GM19035 (cell line): ENCODE data around the gene RETNLB.

Experiments
- ATAC-seq: cut with Tn5 transposase; IDR thresholded peaks from one replicate; pipeline ENCODE4 v1.9.1; 2021; ENCODE audit not compliant: unreplicated experiment

RETNLB gene, protein sequence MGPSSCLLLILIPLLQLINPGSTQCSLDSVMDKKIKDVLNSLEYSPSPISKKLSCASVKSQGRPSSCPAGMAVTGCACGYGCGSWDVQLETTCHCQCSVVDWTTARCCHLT

GRCh38 chr3:108757404-108757982, at the start of gene RETNLB:
RETNLB (minus strand) TSS chr3:108757410; CDS start chr3:108757185, 225 bp downstream.
- ATAC-seq, result no peak

DNA sequence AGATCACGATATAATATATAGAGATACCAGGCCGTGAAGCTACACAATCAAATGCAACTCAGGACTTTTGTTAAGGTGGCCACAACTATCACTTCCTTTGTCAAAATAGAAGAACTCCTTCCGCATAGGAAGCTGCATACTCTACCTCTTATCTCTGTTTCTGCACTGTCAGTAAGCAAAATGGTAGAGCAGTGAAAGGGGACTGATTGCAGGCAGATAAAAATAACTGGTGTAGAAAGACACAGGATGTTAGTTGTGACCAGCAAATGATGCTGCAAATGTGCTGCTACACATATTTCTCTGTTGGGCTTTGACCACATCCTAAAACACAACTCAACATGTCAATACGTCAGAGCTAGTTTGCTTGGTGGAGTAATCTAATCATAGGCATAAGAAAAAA, 49.1 kb upstream of the RETNLB start:
- ATAC-seq, result no peak

- no peak for ATAC-seq
Observed at GRCh38 chr3:108804966-108805365, 47.8 kb upstream of the RETNLB start.

GRCh38 chr3:108804437-108804836, 47.2 kb upstream of the RETNLB start:
- no peak for ATAC-seq

GRCh38 chr3:108791473-108791872, 34.3 kb upstream of the RETNLB start:
- ATAC-seq, result no peak

DNA sequence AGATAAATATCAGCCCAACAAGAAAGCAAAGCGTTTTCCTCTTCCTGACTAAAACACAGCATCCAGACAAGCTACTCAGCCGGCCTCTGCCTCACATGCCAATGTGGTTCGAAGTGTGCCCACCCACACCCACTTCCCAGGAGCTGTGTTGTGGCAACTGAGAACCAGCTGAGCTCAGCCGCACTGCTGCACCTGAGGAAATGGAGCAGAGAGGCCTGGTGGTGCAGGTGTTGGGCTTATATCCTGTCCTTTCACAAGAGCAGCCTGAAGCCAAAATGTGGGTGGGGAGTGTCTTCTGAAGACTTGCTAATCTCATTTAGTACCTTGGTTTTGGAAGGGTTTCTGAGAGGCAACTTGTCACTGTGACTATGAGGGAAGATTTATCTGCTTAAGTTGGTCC, 23.0 kb upstream of the RETNLB start:
- ATAC-seq, result no peak

GRCh38 chr3:108779496-108779895, 22.3 kb upstream of the RETNLB start:
- no peak for ATAC-seq

DNA sequence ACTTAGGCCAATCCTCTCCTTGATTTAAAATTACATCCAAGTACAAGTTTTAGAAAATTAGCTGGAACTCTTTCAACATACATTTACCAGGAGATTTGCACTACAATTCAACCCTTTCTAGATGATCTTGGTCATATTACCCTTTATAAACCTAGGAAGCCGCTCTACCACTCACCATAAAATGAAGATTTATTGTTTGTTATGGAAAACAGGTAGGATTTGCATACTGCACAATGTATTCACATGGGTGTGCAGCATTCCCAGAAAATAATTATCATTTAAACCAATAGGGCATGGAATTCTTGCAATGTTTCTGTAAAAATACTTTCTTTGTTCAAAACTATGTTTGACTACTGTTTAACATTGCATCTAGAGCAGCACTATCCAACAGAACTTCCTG, 18.4 kb upstream of the RETNLB start:
- ATAC-seq, result no peak

- no peak for ATAC-seq
Observed at GRCh38 chr3:108767253-108767652, 10.0 kb upstream of the RETNLB start.

DNA sequence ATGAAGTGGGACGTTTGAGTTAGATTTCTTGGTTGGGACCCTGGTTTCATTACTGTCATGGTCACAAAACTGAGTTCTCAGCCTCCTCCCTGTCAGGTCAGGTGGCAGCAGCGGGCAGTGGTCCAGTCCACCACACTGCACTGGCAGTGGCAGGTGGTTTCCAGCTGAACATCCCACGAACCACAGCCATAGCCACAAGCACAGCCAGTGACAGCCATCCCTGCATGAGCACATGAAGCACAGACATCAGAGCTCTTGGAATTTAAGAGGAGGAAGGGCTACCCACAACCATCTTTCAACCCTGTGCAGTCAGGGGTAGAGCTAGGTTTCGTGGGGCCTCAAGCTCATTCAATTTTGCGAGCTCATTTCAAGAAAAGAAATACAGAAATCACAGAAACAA, 1.5 kb downstream of the RETNLB start:
- no peak for ATAC-seq

DNA sequence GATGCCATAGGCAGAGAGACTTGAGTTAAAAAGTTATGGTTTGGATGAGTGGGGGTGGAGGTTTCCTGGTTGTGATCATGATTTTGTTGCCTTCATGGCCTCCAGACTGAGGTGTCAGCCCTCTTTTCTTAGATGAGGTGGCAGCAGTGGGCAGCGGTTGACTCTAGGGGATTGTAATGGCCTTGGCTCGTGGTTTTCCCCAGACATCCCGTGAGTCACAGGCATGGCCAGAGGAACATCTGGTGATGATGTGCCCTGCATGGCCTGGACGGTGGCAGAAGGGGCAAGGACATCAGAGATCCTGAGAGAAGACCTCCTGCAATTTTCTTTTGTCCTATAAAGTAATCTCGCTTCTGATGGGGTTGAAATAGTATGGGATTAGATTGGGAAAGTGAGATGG, 12.4 kb downstream of the RETNLB start:
- ATAC-seq, result no peak

DNA sequence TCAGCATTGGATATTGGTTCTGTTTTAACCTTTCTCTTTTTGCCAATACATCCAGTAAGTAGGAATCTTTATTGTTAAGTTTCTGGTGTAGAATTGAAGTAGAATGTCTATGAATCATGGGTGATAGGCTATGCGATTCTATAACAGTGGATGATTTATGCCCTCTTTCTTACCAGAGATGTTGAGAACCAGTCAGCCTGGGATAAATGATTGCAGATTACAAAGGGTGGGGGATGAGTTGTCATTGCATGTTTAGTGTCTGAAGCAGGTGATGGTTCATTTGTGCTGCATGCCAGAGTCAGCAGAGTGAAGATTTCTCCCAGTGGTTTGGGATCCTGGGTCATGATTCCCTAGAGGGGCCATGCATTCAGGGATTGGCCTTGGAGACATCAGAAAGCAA, 14.3 kb downstream of the RETNLB start:
- no peak for ATAC-seq

- no peak for ATAC-seq
Observed at GRCh38 chr3:108736821-108737220, 20.4 kb downstream of the RETNLB start.

DNA sequence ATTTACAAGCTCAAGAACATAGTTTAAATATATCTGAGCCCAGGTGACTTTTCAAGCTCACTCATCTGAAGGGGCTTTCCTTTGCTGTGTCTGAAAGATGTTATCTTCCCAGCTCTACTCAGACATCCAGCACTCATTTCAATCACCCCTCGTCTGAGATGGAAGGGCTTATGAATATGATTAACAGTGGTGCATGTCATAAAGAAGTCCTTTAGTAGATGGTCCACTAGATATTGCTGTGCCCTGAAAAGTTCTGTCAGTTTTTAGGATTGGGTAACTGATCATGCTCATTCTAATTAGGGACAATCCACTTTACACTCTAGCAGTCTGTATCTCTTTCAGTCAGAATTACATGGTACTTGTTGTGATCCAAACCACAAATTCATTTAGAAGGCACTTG, 28.3 kb downstream of the RETNLB start:
- ATAC-seq, result no peak

DNA sequence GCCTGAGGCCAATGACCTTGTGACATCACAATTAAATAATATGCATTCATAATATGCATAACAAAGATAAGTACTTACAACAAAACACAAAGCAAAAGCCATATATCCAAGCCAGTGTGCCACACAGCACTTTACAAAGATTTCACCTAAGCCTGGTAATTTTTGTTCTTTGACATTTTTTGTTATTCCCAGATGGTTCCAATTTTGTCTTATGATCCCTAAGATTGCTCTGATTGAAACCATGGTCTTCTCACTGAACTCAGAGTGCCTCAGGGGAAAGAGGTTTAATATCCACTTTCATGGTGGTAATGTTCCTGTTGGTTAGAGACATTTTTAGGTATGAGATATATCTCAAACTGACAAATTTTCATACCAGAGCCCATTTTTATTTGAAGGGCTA, 29.1 kb downstream of the RETNLB start:
- ATAC-seq, result no peak

DNA sequence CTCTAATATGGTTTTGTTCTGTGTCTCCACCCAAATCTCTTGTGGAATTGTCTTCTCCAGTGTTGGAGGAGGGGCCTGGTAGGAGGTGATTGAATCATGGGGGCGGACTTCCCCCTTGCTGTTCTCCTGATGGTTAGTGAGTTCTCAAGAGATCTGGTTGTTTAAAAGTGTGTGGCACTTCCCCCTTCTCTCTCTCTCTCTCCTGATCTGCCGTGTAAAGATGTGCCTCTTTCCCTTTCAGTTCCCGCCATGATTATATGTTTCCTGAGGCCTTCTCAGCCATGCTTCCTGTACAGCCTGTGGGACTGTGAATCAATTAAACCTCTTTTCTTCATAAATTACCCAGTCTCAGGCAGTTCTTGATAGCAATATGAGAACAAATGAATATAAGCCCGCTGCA, 33.1 kb downstream of the RETNLB start:
- no peak for ATAC-seq

- no peak for ATAC-seq
Observed at GRCh38 chr3:108722724-108723123, 34.5 kb downstream of the RETNLB start.

DNA sequence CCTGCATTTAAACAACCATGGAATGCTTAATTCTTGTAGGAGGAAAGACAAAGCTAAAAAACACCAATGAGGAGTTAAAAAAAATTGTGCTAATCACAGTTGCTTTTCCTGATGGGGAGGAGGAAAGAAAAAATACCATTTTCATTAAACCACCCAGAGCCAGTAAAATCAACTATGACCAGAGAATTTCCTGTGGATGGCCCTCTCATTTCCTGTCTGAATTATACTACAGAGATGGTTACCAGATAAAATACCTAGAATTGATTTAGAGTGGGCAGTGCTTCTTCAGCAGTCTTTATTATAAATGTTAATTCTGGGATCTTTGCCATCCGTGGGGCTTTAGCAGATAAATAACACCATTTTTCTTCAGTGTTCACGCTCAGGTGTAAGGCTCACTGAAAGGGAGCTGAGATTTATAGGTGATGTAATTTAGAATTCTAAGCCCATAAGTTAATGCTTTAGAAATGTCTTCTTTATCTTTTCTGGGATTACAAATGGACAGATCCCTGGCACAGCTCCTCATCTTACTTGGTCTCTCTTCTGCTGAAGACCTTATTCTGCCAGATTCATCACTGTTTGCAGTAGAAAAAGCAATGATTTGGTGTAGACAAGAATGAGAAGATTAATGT, 37.9 kb downstream of the RETNLB start:
- no peak for ATAC-seq

DNA sequence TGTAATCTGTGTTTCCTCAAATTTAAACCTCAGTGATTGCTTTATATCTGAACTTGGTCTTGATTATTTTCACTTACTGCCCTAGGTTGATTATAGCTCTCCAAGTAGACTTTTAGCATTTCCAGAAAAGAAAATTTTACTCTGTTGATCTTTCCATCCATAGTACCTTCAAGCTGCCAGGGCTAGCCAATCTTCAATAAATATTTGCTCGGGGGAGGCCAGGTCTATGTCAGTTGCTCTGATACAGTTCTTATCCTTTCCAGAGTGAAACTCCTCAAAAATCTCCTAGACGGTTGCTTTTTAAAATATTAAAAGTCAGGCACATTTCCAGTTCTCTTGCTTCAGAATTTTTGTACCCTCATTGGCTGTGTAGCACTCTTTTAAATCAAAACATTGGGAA, 38.8 kb downstream of the RETNLB start:
- ATAC-seq, result no peak

DNA sequence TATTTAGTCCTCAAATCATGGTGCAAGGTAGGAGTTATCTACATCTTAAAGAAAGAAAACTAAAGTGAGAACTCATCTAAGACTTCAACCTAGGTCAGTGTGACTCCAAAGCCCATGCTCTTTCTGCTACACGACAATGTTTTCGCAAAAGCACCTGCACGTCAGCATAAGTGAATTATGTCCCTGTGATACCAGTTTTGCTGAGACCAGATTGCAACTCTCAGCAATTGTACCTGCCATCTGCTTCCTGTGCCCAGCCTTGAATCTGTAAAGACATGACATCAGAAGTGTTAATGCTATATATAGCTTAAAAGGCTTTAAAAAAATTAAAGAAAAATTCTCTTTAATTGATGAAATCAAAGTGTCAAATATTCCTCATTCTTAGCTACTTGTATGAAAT, 43.4 kb downstream of the RETNLB start:
- no peak for ATAC-seq

DNA sequence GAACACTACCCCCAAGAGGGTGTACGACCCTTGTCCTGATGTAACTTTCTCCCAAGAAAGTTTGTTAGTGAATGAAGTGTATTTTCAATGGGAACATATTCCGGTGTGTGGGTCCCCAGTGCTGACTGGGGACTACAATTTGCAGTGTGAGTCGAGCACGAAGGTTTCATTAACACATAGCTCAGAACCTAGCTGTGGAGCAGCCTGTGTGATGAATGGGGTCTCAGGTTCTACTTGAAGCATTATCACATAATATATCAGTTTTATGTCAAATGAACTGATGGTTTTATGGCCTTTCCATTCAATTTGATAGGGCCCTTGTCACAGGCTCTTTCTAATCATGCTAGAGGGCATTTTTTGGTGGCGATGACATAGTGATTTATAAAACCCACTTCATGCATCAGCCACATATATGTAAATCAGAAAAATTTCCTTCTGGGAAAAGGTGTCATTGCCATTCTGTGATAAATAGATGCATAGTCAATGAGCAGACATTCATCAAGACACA, 44.1 kb downstream of the RETNLB start:
- no peak for ATAC-seq
